ENCODE results near the gene LITAF.

- TF ChIP-seq CTCF (IDR thresholded peaks at IDR 0.05; ENCODE audit: low read depth, low read length, missing input control), result no peak
- no peak for TF ChIP-seq SP1 (IDR thresholded peaks at IDR 0.05)
- TF ChIP-seq, protein P1, sequence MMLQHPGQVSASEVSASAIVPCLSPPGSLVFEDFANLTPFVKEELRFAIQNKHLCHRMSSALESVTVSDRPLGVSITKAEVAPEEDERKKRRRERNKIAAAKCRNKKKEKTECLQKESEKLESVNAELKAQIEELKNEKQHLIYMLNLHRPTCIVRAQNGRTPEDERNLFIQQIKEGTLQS (IDR thresholded peaks at IDR 0.05), result no peak
- TF ChIP-seq EGR1 (IDR thresholded peaks at IDR 0.05; ENCODE audit: low read depth in 2 of 2), result no peak
- TF ChIP-seq RAD21 (IDR thresholded peaks at IDR 0.05), result no peak
- no peak for TF ChIP-seq YY1 (IDR thresholded peaks at IDR 0.05)
- no peak for TF ChIP-seq MAX (IDR thresholded peaks at IDR 0.05)
Measured at GRCh38 chr16:11635113-11635652, 48.5 kb upstream of the LITAF start.
